Body of pancreas (tissue), 4 donors: ENCODE data around the gene PHF21A.

Source experiments
- CTCF ChIP-seq, 7 experiments: fragments of 450-650 bp in 4 of 7; fragments of 200-600 bp in 3 of 7; sonication (generic) in 3 of 7; IDR thresholded peaks; one replicate each; pipeline ENCODE4 v1.5.1; 2016 to 2019; ENCODE audit warnings: antibody characterized with exemption in 7 of 7
- POLR2A ChIP-seq, 3 donors: fragments of 450-650 bp; IDR thresholded peaks; one replicate each; pipeline ENCODE4 v1.6.1; 2016; ENCODE audit warnings: antibody characterized with exemption in 3 of 3, mild to moderate bottlenecking in 2 of 3

GRCh38 chr11:45933846-45934579 is 187.2 kb downstream of the PHF21A start:
- no peak for TF ChIP-seq CTCF (IDR thresholded peaks at IDR 0.05)
- no peak for TF ChIP-seq POLR2A (IDR thresholded peaks at IDR 0.05)
